Heart left ventricle (tissue), 13 donors: ENCODE data around the gene HIVEP2.

ENCODE experiments used
- POLR2A ChIP-seq, 2 donors: fragments of 450-650 bp; IDR thresholded peaks; one replicate each; pipeline ENCODE4 v1.6.1; 2017; ENCODE audit warnings: antibody characterized with exemption in 2 of 2, mild to moderate bottlenecking in 2 of 2, moderate library complexity in 2 of 2
- TF ChIP-seq, protein P1 (sequence below), 12 donors: fragments of 200-600 bp; sonication (generic) in 4 of 12; IDR thresholded peaks; one replicate each; pipeline versions ENCODE4 v1.5.0 to v1.8.0; 2018 to 2022; ENCODE audit warnings: antibody characterized with exemption in 12 of 12, mild to moderate bottlenecking in 5 of 12
- donor health status: ischemic (EF 13 %, LVEDD 7.1; RV severe dilation, severe dysfunction).
- donor health status: DM: no; HTN: yes; CAD: no.
- donor health status: DM: no; HTN: no; CAD: no.
- donor health status: ischemic (EF 25% LVEDD 6.9; RV normal size, moderate dysfunction).
- donor health status: ischemic (EF 25% LVEDD 5.7; RV mildly dilated, moderate dysfunction).
- donor health status: ischemic (EF 35%, LVEDD 5.7; RV mildly dilated, moderate dysfunction).
- donor health status: nonischemic (EF 11% LVEDD 7.7; RV severe dilation, severe dysfunction).
- donor health status: DM: yes; HTN: yes; CAD: no.
- donor health status: PGD.
- donor health status: ischemic (EF 29% LVEDD 5.4; RV normal size, mild dysfunction).
- donor health status: nonischemic (EF 23%, LVEDD 6.1; RV moderate dilation, normal function).

DNA sequence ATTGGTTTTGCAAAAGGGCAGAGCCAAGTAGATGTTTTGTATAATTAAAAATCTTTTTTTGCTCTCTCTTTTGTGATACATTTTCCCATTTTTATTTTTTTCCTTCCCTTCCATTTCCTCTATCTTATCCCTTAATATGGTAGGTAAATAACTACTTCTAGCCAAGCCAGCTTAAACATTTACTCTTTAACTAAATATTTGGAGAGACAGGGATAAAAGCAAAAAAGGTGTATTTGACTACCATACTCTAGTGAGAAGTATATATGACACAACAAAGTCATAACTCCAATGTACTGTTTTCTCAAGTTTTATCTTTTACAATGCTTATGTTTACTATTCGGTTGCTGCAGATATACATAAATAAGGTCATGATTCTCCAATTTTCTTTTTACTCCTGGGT, 154.7 kb downstream of the HIVEP2 start:
- TF ChIP-seq, protein P1, sequence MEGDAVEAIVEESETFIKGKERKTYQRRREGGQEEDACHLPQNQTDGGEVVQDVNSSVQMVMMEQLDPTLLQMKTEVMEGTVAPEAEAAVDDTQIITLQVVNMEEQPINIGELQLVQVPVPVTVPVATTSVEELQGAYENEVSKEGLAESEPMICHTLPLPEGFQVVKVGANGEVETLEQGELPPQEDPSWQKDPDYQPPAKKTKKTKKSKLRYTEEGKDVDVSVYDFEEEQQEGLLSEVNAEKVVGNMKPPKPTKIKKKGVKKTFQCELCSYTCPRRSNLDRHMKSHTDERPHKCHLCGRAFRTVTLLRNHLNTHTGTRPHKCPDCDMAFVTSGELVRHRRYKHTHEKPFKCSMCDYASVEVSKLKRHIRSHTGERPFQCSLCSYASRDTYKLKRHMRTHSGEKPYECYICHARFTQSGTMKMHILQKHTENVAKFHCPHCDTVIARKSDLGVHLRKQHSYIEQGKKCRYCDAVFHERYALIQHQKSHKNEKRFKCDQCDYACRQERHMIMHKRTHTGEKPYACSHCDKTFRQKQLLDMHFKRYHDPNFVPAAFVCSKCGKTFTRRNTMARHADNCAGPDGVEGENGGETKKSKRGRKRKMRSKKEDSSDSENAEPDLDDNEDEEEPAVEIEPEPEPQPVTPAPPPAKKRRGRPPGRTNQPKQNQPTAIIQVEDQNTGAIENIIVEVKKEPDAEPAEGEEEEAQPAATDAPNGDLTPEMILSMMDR (IDR thresholded peaks at IDR 0.05): no peak
- no peak for TF ChIP-seq POLR2A (IDR thresholded peaks at IDR 0.05)
